ENCODE results near the gene DMBX1. TPM values are rescaled to one million over a fixed set of nuclear protein-coding genes. Genes with fewer than 3 reads are reported as not detected.

Gene DMBX1
- total RNA-seq, 3 donors from 2014 or later = not detected

DNA sequence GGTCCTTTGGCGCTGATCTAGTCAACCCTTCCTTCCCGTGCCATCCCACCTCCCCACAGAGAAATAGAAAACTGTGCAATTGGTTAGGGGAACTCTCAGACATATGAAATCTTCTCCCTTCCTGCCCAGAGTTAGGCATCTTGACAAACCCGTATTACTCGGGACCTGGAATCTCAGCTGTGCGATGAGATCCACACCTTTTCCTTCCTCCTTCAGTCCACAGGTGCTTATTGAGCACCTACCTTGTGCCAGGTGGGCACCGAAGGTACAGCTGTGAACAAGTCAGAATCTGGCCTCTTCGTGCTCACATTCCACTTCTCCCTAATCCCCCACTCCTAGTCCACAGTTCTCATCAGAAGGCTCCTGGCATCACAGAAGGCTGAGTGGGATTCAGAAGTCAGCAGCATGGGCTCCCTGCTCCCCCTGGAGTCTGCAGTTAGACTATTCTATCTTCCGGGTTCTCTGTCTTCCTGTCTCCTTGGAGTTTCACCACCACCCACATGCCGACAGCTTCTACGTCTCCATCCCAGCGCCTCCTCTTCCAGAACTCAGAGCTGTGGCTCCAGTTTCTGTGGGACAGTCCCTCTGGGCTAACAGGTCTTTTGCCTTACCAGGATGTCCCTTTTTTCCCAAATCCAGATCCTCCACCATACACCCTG, 38.8 kb downstream of the DMBX1 start:
- ATAC-seq (no peak), DNase-seq (no peak)
- H3K4me3 ChIP-seq = no peak overlapping the region
- TF ChIP-seq, protein P1, sequence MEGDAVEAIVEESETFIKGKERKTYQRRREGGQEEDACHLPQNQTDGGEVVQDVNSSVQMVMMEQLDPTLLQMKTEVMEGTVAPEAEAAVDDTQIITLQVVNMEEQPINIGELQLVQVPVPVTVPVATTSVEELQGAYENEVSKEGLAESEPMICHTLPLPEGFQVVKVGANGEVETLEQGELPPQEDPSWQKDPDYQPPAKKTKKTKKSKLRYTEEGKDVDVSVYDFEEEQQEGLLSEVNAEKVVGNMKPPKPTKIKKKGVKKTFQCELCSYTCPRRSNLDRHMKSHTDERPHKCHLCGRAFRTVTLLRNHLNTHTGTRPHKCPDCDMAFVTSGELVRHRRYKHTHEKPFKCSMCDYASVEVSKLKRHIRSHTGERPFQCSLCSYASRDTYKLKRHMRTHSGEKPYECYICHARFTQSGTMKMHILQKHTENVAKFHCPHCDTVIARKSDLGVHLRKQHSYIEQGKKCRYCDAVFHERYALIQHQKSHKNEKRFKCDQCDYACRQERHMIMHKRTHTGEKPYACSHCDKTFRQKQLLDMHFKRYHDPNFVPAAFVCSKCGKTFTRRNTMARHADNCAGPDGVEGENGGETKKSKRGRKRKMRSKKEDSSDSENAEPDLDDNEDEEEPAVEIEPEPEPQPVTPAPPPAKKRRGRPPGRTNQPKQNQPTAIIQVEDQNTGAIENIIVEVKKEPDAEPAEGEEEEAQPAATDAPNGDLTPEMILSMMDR (IDR thresholded peaks at IDR 0.05) = no peak
- no peaks in the 10 kb centered on the region for H3K4me1 ChIP-seq (ENCODE audit: low read depth)
- H3K36me3 ChIP-seq (ENCODE audit: low read depth) = no peaks in the 10 kb centered on the region
- intact Hi-C loops (cut with DNase I, micrococcal nuclease) = loop anchor here (2.0 to 10.0 kb wide), 3 partner anchors 52 to 81 kb away; no protein-coding TSS in a partner anchor
- no peaks in the 10 kb centered on the region for H3K9me3 ChIP-seq

DNA sequence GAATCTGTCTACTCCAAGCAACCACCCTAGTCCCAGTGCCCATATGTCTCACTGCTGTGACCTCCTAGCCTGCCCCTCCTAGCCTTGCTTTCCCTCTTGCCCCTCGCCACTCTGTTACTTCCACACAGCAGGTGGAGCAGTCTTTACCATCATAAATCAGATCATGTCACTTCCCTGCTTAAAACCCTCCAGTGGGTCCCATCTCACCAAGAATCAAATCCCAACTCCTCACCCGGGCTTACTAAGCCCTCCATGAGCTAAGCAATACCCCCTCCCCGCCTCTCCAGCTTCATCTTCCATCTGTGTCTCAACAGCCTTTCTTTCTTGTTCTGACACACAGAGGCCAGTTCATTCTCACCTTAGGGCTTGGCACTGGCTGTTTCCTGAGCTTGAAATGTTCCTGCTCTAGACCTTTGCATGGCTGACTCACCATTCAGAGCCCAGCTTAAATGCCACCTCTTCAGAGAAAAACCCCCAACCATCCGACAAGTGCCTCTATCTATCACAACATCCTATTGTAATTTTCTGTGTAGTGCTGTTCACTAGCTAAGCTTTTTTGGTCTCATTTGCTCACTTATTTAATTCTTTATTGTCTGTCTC, 39.5 kb downstream of the DMBX1 start:
- H3K4me3 ChIP-seq = no peak overlapping the region
- ATAC-seq = no peak
- intact Hi-C loops (cut with DNase I, micrococcal nuclease) = loop anchor here (2.0 to 10.0 kb wide), 3 partner anchors 52 to 82 kb away; no protein-coding TSS in a partner anchor
- TF ChIP-seq, protein P1 (IDR thresholded peaks at IDR 0.05) = no peak
- H3K36me3 ChIP-seq (ENCODE audit: low read depth) = no peaks in the 10 kb centered on the region
- H3K4me1 ChIP-seq (ENCODE audit: low read depth) = no peaks in the 10 kb centered on the region
- no peak for DNase-seq
- H3K9me3 ChIP-seq = no peaks in the 10 kb centered on the region

DNA sequence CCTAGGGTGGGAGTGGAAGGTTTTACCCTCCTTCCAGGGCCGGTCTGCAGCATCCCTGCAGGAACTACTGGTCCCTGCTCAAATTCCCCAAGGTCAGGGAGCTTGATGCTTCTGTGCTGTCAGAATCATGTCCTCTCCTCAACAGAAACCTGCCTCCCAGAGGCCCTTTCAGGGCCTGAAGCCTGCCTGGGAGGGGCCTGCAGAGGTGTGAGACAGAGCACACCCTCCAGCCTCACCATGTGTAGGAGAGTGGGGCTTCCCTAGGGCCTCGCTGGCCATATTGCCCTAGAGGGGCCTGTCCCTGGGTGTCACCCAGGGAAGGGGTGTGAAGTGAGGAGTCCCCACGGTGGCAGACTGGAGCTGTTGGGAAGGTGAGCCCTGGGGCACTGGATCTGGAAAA, 40.7 kb downstream of the DMBX1 start:
- ATAC-seq (no peak), DNase-seq (no peak)
- Histone ChIP-seq H3K9me3 (no peaks in the 10 kb centered on the region), H3K4me3 (no peak overlapping the region), H3K4me1 (ENCODE audit: low read depth) (no peaks in the 10 kb centered on the region), H3K36me3 (ENCODE audit: low read depth) (no peaks in the 10 kb centered on the region)
- intact Hi-C loops (cut with DNase I, micrococcal nuclease) = loop anchor here in 1 of 2 donors (5.0 kb wide), 1 partner anchor 197 kb away; no protein-coding TSS in a partner anchor
- TF ChIP-seq, protein P1 (IDR thresholded peaks at IDR 0.05) = no peak

DNA sequence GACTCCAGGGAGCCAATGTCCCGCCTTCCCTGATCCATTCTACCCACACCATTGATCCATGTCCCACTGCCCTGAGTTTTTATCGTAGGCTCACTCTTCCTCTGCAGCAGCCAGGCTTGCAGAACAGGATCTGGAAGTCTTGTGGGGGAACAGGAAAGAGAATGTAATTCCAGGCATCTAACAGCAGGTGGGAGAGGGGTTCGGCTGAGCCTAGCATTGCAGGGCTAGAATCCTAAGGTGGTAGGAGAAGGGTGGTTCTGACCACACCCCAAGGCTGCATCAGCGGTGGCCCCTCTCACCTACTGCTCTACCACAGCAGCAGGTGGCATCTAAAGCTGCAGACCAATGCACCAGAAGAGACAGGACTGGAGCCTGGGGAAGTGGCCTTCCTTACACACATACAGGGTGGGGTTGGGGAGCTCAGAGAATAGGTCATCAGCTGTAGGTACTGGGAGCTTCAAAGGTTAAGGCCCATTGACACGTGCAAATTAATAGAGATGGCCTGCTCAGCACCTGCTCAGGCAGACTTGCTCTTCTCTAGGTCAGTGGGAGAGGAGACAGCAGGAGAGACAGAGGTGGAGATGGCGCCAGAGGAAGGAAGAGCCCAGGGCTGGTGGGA, 41.3 kb downstream of the DMBX1 start:
- Histone ChIP-seq H3K9me3 (no peaks in the 10 kb centered on the region), H3K36me3 (ENCODE audit: low read depth) (no peaks in the 10 kb centered on the region), H3K4me1 (ENCODE audit: low read depth) (no peaks in the 10 kb centered on the region), H3K4me3 (no peak overlapping the region)
- no peak for ATAC-seq
- intact Hi-C loops (cut with DNase I, micrococcal nuclease) = loop anchor here in 1 of 2 donors (5.0 kb wide), 1 partner anchor 196 kb away; no protein-coding TSS in a partner anchor
- TF ChIP-seq, protein P1 (IDR thresholded peaks at IDR 0.05) = no peak
- DNase-seq = no peak

DNA sequence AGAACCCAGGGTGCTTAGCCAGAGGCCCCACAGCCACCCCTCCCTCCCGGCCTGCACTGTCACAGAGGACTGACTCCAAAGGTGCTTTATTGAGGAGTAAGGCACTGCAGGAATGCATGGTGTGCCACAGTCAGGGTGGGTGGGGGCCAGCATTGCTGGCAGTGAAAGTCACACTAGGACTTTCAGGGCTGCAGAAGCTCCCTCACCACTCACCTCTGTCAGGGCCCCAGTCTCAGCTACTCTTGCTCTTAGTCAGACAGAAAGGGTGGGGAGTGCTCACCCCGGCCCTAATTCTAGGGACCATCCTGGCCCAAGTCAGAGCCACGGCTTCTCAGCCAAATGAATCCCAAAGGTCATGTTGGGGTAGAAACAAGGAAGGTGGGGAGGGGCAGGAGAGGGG, 42.5 kb downstream of the DMBX1 start:
- Histone ChIP-seq H3K4me3 (no peak overlapping the region), H3K4me1 (ENCODE audit: low read depth) (no peaks in the 10 kb centered on the region), H3K36me3 (ENCODE audit: low read depth) (no peaks in the 10 kb centered on the region), H3K9me3 (no peaks in the 10 kb centered on the region)
- intact Hi-C loops (cut with DNase I, micrococcal nuclease) = loop anchor here in 1 of 2 donors (5.0 kb wide), 1 partner anchor 195 kb away; no protein-coding TSS in a partner anchor
- DNase-seq (no peak), ATAC-seq (no peak)
- TF ChIP-seq, protein P1 (IDR thresholded peaks at IDR 0.05) = no peak

Data from mucosa of descending colon (tissue), 3 donors.